ENCODE measurements around the gene LUM. TPM values are rescaled to one million over a fixed set of nuclear protein-coding genes. Genes with fewer than 3 reads are reported as not detected.
A peak's percentile ranks its signal among the peaks of the same experiment; 100 is the strongest.

The LUM gene
- total RNA-seq, 3 donors from 2014 or later: 22.1 to 83.2 (median 68.5) TPM

GRCh38 chr12:91133871-91134270, 22.6 kb upstream of the LUM start:
- TF ChIP-seq, protein P1, sequence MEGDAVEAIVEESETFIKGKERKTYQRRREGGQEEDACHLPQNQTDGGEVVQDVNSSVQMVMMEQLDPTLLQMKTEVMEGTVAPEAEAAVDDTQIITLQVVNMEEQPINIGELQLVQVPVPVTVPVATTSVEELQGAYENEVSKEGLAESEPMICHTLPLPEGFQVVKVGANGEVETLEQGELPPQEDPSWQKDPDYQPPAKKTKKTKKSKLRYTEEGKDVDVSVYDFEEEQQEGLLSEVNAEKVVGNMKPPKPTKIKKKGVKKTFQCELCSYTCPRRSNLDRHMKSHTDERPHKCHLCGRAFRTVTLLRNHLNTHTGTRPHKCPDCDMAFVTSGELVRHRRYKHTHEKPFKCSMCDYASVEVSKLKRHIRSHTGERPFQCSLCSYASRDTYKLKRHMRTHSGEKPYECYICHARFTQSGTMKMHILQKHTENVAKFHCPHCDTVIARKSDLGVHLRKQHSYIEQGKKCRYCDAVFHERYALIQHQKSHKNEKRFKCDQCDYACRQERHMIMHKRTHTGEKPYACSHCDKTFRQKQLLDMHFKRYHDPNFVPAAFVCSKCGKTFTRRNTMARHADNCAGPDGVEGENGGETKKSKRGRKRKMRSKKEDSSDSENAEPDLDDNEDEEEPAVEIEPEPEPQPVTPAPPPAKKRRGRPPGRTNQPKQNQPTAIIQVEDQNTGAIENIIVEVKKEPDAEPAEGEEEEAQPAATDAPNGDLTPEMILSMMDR (IDR thresholded peaks at IDR 0.05): no peak
- no peaks in the 10 kb centered on the region for H3K36me3 ChIP-seq (ENCODE audit: low read depth)
- H3K4me1 ChIP-seq (ENCODE audit: low read depth): no peaks in the 10 kb centered on the region
- intact Hi-C loops (cut with DNase I, micrococcal nuclease): no loop called here
- H3K9me3 ChIP-seq: no peaks in the 10 kb centered on the region
- no peak overlapping the region for H3K4me3 ChIP-seq
- no peak for DNase-seq
- no peak for ATAC-seq

GRCh38 chr12:91129662-91130362, 18.5 kb upstream of the LUM start:
- H3K9me3 ChIP-seq: no peaks in the 10 kb centered on the region
- intact Hi-C loops (cut with DNase I, micrococcal nuclease): no loop called here

DNA sequence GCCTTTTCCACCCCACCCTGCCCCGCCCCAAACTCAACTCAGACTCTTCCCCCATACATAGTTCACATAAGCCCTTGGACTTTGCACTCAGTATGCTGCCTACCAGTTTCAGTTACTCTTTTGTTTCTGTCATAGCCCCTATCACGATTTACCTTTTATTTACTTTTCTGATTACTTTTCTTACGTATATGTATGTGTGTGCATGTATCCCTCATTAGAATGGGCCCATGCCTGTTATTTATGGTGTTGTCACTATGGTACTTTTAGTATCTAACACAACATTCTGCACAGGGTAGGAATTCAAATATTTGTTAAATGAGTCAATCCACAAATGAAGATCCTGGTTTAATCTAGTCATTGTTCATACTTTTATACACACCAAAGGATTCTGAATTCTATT, 16.5 kb upstream of the LUM start:
- TF ChIP-seq, protein P1 (IDR thresholded peaks at IDR 0.05): no peak
- Histone ChIP-seq H3K36me3 (ENCODE audit: low read depth) (no peaks in the 10 kb centered on the region), H3K4me1 (ENCODE audit: low read depth) (no peaks in the 10 kb centered on the region), H3K9me3 (no peaks in the 10 kb centered on the region), H3K4me3 (no peak overlapping the region)
- ATAC-seq (peak; percentile 89), DNase-seq (peak in 1 of 3 donors; percentile 42)
- intact Hi-C loops (cut with DNase I, micrococcal nuclease): no loop called here

More at GRCh38 chr12:91129662-91130362, 18.5 kb upstream of the LUM start:
- Histone ChIP-seq H3K4me1 (ENCODE audit: low read depth) (no peaks in the 10 kb centered on the region), H3K36me3 (ENCODE audit: low read depth) (no peaks in the 10 kb centered on the region), H3K4me3 (no peak overlapping the region)
- TF ChIP-seq, protein P1 (IDR thresholded peaks at IDR 0.05): no peak
- DNase-seq (no peak), ATAC-seq (no peak)

DNA sequence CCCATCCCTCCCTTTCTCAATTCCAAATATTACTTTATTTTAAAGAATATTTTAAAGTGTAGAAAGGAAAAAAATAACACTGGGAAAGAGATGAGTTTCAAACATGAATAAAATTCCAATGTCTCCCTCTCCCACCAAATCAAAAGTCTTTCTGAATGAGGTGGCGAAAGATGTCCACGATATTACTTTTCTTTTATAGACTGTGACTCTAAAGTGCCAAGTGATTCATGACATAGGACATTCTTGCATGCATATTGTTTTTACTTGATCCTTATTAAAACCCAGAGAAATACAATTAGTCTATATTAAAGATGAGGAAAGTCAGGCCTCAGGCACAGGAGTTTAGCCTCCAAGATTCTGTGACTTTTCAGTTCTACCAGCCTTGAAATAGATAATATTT, 16.0 kb upstream of the LUM start:
- TF ChIP-seq, protein P1 (IDR thresholded peaks at IDR 0.05): no peak
- H3K9me3 ChIP-seq: no peaks in the 10 kb centered on the region
- H3K36me3 ChIP-seq (ENCODE audit: low read depth): no peaks in the 10 kb centered on the region
- no peaks in the 10 kb centered on the region for H3K4me1 ChIP-seq (ENCODE audit: low read depth)
- H3K4me3 ChIP-seq: no peak overlapping the region
- intact Hi-C loops (cut with DNase I, micrococcal nuclease): no loop called here
- ATAC-seq (no peak), DNase-seq (no peak)

GRCh38 chr12:91126516-91126915, 15.2 kb upstream of the LUM start:
- Histone ChIP-seq H3K4me3 (no peak overlapping the region), H3K9me3 (no peaks in the 10 kb centered on the region), H3K4me1 (ENCODE audit: low read depth) (no peaks in the 10 kb centered on the region), H3K36me3 (ENCODE audit: low read depth) (no peaks in the 10 kb centered on the region)
- DNase-seq: no peak
- TF ChIP-seq, protein P1 (IDR thresholded peaks at IDR 0.05): no peak
- ATAC-seq: no peak
- intact Hi-C loops (cut with DNase I, micrococcal nuclease): no loop called here
